NB4 (cell line): ENCODE results near the gene SNRNP48.

Experiments
- TF ChIP-seq, protein P1 (sequence below): IDR thresholded peaks from one replicate; pipeline ENCODE4 v1.5.1; 2012; ENCODE audit warnings: low read depth, low read length
- TF ChIP-seq, protein P2 (sequence below): IDR thresholded peaks from 2 replicates; pipeline ENCODE4 v1.6.1; 2011; ENCODE audit warnings: low read depth, low read length

DNA sequence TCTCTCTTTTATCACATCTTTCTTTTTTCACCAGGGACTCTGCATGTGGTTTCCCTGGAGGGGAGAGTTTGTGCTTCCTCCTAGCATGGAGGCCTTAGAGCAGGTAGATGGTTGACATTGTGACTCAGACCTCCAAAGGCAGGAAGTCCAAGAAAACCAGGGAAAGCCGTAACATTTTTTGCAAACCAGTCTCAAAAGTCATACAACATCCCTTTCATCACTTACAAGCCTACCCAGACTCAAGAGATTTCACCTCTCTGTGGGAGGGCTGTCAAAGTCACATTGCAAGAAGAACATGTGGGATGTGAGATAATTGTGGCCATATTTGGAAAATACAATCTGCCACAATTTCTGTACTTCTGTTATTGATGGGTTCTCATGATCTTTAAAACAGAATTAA is 46.2 kb downstream of the SNRNP48 start:
- TF ChIP-seq, protein P1, sequence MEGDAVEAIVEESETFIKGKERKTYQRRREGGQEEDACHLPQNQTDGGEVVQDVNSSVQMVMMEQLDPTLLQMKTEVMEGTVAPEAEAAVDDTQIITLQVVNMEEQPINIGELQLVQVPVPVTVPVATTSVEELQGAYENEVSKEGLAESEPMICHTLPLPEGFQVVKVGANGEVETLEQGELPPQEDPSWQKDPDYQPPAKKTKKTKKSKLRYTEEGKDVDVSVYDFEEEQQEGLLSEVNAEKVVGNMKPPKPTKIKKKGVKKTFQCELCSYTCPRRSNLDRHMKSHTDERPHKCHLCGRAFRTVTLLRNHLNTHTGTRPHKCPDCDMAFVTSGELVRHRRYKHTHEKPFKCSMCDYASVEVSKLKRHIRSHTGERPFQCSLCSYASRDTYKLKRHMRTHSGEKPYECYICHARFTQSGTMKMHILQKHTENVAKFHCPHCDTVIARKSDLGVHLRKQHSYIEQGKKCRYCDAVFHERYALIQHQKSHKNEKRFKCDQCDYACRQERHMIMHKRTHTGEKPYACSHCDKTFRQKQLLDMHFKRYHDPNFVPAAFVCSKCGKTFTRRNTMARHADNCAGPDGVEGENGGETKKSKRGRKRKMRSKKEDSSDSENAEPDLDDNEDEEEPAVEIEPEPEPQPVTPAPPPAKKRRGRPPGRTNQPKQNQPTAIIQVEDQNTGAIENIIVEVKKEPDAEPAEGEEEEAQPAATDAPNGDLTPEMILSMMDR = no peak
- TF ChIP-seq, protein P2, sequence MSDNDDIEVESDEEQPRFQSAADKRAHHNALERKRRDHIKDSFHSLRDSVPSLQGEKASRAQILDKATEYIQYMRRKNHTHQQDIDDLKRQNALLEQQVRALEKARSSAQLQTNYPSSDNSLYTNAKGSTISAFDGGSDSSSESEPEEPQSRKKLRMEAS = no peak
